Measurements from ENCODE around the gene ADARB1.

ADARB1 gene

GRCh38 chr21:45112371-45112770 lies 38.0 kb downstream of the ADARB1 start:
- TF ChIP-seq CTCF (IDR thresholded peaks at IDR 0.05): no peak
- Histone ChIP-seq H3K4me3 (no peak overlapping the region), H3K27ac (no peak overlapping the region)
- peak; percentile 50 for DNase-seq (ENCODE audit: low spot score)

- no peak for TF ChIP-seq CTCF (IDR thresholded peaks at IDR 0.05)
- DNase-seq (ENCODE audit: low spot score): no peak
- no peak overlapping the region for H3K27ac ChIP-seq
- H3K4me3 ChIP-seq: no peak overlapping the region
Measured at GRCh38 chr21:45113543-45113942, 39.2 kb downstream of the ADARB1 start.

- TF ChIP-seq CTCF (IDR thresholded peaks at IDR 0.05): no peak
- Histone ChIP-seq H3K27ac (peak overlapping the region in 1 of 2 donors; percentile 29), H3K4me3 (no peak overlapping the region)
- no peak for DNase-seq (ENCODE audit: low spot score)
Measured at GRCh38 chr21:45114072-45114471, 39.7 kb downstream of the ADARB1 start.

GRCh38 chr21:45114475-45114874 lies 40.1 kb downstream of the ADARB1 start:
- no peak for DNase-seq (ENCODE audit: low spot score)
- no peak for TF ChIP-seq CTCF (IDR thresholded peaks at IDR 0.05)
- H3K27ac ChIP-seq: peak overlapping the region in 1 of 2 donors; percentile 29
- no peak overlapping the region for H3K4me3 ChIP-seq

GRCh38 chr21:45115141-45115540 lies 40.8 kb downstream of the ADARB1 start:
- Histone ChIP-seq H3K4me3 (no peak overlapping the region), H3K27ac (no peak overlapping the region)
- peak; percentile 40 for DNase-seq (ENCODE audit: low spot score)
- no peak for TF ChIP-seq CTCF (IDR thresholded peaks at IDR 0.05)

GRCh38 chr21:45116066-45116465 lies 41.7 kb downstream of the ADARB1 start:
- TF ChIP-seq CTCF (IDR thresholded peaks at IDR 0.05): no peak
- peak; percentile 45 for DNase-seq (ENCODE audit: low spot score)
- H3K27ac ChIP-seq: no peak overlapping the region
- H3K4me3 ChIP-seq: no peak overlapping the region

GRCh38 chr21:45117314-45117713 lies 42.9 kb downstream of the ADARB1 start:
- H3K27ac ChIP-seq: no peak overlapping the region
- no peak for TF ChIP-seq CTCF (IDR thresholded peaks at IDR 0.05)
- DNase-seq (ENCODE audit: low spot score): no peak
- no peak overlapping the region for H3K4me3 ChIP-seq
